Inferior parietal cortex (tissue), 1 donor: ENCODE measurements around the gene CEMIP.
"Not testable (repeated sequence)": the region's sequence is repeated elsewhere in the genome, so short reads cannot be mapped to it uniquely, and the experiment has no call there.

Experiments
- DNase-seq: peaks from one replicate; pipeline ENCODE4 v3.0.0-alpha.2; 2016; ENCODE audit errors: extremely low spot score

Gene CEMIP

GRCh38 chr15:80758130-80758745 is 20.9 kb upstream of the CEMIP start:
- DNase-seq = no peak

GRCh38 chr15:80760960-80761359 is 18.2 kb upstream of the CEMIP start:
- DNase-seq = no peak

GRCh38 chr15:80761754-80762153 is 17.4 kb upstream of the CEMIP start:
- no peak for DNase-seq

GRCh38 chr15:80763235-80763634 is 15.9 kb upstream of the CEMIP start:
- DNase-seq = not testable (repeated sequence)

GRCh38 chr15:80764535-80764934 is 14.6 kb upstream of the CEMIP start:
- DNase-seq = no peak

- no peak for DNase-seq
These were observed 12.9 kb upstream of the CEMIP start for GRCh38 chr15:80766275-80766674.

GRCh38 chr15:80768158-80768557 is 11.0 kb upstream of the CEMIP start:
- no peak for DNase-seq

- DNase-seq = no peak
These were observed 9.9 kb upstream of the CEMIP start for GRCh38 chr15:80769153-80769828.

GRCh38 chr15:80769829-80770705 is 9.1 kb upstream of the CEMIP start:
- no peak for DNase-seq

GRCh38 chr15:80773122-80773551 is 6.0 kb upstream of the CEMIP start:
- no peak for DNase-seq

GRCh38 chr15:80773792-80774352 is 5.3 kb upstream of the CEMIP start:
- no peak for DNase-seq

- no peak for DNase-seq
These were observed 4.7 kb upstream of the CEMIP start for GRCh38 chr15:80774486-80774885.

GRCh38 chr15:80775338-80775737 is 3.8 kb upstream of the CEMIP start:
- no peak for DNase-seq

- DNase-seq = peak; percentile 86
These were observed 2.6 kb upstream of the CEMIP start for GRCh38 chr15:80776420-80777045.

- DNase-seq = no peak
These were observed 2.0 kb upstream of the CEMIP start for GRCh38 chr15:80777137-80777536.

GRCh38 chr15:80777826-80778620 is 1.1 kb upstream of the CEMIP start:
- DNase-seq = no peak

- DNase-seq = no peak
These were observed 578 bp upstream of the CEMIP start for GRCh38 chr15:80778621-80778963.

GRCh38 chr15:80779658-80780415 is 667 bp downstream of the CEMIP start:
- no peak for DNase-seq

- DNase-seq = no peak
These were observed 1.4 kb downstream of the CEMIP start for GRCh38 chr15:80780416-80781221.

- DNase-seq = no peak
These were observed 4.1 kb downstream of the CEMIP start for GRCh38 chr15:80783260-80783659.
